ENCODE data around the gene AKT2.

Gene AKT2

GRCh38 chr19:40235238-40236025 lies 49.7 kb downstream of the AKT2 start:
- DNase-seq (ENCODE audit: extremely low read depth, insufficient read length), result no peak
- TF ChIP-seq CTCF (IDR thresholded peaks at IDR 0.05; ENCODE audit: insufficient read depth, low read length, poor library complexity, severe bottlenecking), result no peak
- H3K4me3 ChIP-seq (replicated peaks; ENCODE audit: low read depth, low read length), result no peak overlapping the region
- H3K36me3 ChIP-seq (ENCODE audit: control insufficient read depth, insufficient read depth, low read length), result peaks cover 33% of the 10 kb centered on the region
- no peaks in the 10 kb centered on the region for H3K27me3 ChIP-seq (replicated peaks; ENCODE audit: control insufficient read depth, insufficient read depth, low read length)

DNA sequence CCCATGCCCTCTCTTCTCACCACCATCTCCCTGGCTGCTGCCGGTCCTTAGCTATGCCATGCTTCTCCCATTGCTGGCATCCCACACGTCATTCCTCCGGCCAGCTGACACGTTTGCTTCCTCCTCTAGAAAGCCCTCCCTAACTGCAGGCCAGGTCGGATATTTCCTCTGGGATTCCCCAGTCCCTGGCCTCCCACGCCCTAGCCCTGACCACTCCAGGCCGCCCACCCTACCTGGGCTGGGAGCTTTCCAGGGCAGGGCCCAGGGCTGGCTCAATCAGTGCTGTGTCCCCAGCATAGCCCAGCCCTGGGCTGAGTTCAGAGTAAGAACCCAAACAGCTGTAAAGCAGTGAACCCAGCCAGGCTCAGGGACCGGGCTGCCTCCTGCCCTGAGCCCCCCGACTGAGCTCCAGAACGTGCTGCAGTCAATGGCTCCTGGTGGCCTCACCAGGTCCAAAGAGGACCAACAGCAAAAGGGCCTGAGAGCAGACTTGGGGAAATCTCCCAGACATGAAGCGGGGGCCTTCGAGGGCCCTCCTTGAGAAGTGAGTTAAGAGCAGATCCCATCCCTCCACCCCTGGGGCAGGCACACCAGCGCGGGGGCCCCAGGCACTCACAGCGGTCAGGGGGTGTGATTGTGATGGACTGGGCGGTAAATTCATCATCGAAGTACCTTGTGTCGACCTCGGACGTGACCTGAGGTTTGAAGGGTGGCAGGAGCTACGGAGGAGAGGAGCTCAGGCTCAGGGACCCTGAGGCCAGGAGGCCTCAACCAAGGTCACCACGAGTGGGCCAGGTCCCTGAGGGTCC lies 50.5 kb downstream of the AKT2 start:
- Histone ChIP-seq H3K36me3 (ENCODE audit: control insufficient read depth, insufficient read depth, low read length) (peaks cover 30% of the 10 kb centered on the region), H3K27me3 (replicated peaks; ENCODE audit: control insufficient read depth, insufficient read depth, low read length) (no peaks in the 10 kb centered on the region)
- DNase-seq (ENCODE audit: extremely low read depth, insufficient read length), result no peak

GRCh38 chr19:40233811-40234389 lies 51.2 kb downstream of the AKT2 start:
- H3K36me3 ChIP-seq (ENCODE audit: control insufficient read depth, insufficient read depth, low read length), result peaks cover 25% of the 10 kb centered on the region
- TF ChIP-seq CTCF (IDR thresholded peaks at IDR 0.05; ENCODE audit: insufficient read depth, low read length, poor library complexity, severe bottlenecking), result no peak
- H3K27me3 ChIP-seq (replicated peaks; ENCODE audit: control insufficient read depth, insufficient read depth, low read length), result no peaks in the 10 kb centered on the region
- H3K4me3 ChIP-seq (replicated peaks; ENCODE audit: low read depth, low read length), result no peak overlapping the region
- no peak for DNase-seq (ENCODE audit: extremely low read depth, insufficient read length)

More for the DNA sequence above, 50.5 kb downstream of the AKT2 start:
- no peak overlapping the region for H3K4me3 ChIP-seq (replicated peaks; ENCODE audit: low read depth, low read length)
- no peak for TF ChIP-seq CTCF (IDR thresholded peaks at IDR 0.05; ENCODE audit: insufficient read depth, low read length, poor library complexity, severe bottlenecking)

DNA sequence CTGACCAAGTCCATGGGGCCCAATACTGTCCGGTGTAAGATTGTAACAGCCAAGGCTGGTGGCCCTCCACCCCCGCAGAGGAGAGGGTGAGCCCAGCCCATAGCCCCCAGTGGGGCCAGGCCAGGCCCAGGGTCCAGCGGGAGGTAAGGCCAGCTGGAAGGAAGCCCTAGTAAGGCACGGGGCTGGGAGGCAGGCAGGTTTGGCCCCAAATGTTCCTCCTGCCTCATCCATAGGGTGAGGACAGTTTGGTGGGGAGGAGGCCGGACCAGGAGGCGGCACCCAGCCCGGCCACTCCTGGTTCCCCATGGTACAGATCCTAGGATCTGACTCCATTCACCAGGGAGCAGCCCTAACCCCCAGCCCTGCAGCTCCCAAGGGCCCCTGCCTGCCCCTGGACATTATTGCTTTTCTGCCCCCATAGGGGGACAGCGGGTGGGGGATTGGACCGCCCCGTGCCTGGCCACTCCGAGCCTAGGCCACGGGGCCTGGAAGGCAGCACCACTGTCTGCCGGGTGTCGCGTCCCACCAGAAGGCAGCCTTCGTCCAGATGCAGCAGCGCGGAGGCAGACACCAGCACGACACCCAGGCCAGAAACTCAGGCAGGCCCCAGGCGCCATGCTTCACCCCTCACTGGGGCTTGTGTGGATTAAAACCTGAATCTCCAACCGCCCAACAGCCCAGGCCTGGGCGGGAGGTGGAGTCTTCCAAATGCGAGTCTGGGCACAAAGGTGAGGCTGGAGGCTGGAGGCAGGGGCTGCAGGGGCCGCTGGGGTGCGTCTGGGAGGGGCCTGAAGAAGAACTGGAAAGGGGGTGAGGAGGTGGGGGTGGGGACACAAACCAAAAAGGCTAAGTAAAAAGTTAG lies 52.0 kb downstream of the AKT2 start:
- Histone ChIP-seq H3K4me3 (replicated peaks; ENCODE audit: low read depth, low read length) (no peak overlapping the region), H3K36me3 (ENCODE audit: control insufficient read depth, insufficient read depth, low read length) (peaks cover 24% of the 10 kb centered on the region), H3K27me3 (replicated peaks; ENCODE audit: control insufficient read depth, insufficient read depth, low read length) (no peaks in the 10 kb centered on the region)
- no peak for TF ChIP-seq CTCF (IDR thresholded peaks at IDR 0.05; ENCODE audit: insufficient read depth, low read length, poor library complexity, severe bottlenecking)
- DNase-seq (ENCODE audit: extremely low read depth, insufficient read length), result no peak

DNA sequence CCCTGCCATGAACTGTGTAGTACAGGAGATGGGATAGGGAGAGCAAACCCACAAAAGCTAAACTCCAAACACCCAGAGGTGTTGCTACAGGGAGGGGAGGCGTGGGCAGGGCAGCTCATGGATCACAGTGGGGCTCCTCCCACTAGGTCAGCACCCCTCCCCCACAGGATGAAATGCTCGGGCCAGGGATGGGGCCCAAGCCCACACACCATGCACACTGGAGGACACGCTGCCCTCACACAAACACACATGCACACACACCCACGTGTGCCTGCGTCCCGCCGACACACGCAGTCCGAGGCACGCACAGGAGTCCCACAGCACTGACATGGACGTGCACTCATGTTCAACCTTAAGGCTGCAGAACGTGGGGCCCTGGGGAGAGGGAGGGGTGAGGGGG lies 52.7 kb downstream of the AKT2 start:
- DNase-seq (ENCODE audit: extremely low read depth, insufficient read length), result no peak
- Histone ChIP-seq H3K4me3 (replicated peaks; ENCODE audit: low read depth, low read length) (no peak overlapping the region), H3K27me3 (replicated peaks; ENCODE audit: control insufficient read depth, insufficient read depth, low read length) (no peaks in the 10 kb centered on the region), H3K36me3 (ENCODE audit: control insufficient read depth, insufficient read depth, low read length) (peaks cover 22% of the 10 kb centered on the region)
- TF ChIP-seq CTCF (IDR thresholded peaks at IDR 0.05; ENCODE audit: insufficient read depth, low read length, poor library complexity, severe bottlenecking), result no peak

Data from GM06990 (cell line).